ENCODE data around the gene MTMR3. TPM values are rescaled to one million over a fixed set of nuclear protein-coding genes. Genes with fewer than 3 reads are reported as not detected.

The MTMR3 gene
- total RNA-seq, 1 donor from 2014 or later: 81.3 TPM

DNA sequence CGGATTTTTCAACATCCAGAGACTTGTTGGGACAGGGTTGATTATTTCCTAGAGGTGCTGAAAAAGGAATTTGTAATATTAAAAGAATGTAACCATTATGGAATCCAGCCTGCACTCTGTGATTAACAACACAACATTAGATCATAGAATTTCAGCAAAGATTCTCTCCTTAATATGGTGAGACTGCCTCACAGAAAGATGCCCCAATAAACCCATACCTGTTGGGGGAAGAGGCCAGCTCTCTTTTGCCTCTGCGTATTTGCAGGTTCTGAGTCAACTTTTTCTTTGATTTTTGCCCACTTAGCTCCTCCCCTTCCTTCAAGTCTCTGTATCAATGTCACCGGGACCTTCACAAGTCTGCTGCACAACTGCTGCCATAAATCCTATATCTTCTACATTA, 12.4 kb upstream of the MTMR3 start:
- DNase-seq (ENCODE audit: low spot score): no peak

DNA sequence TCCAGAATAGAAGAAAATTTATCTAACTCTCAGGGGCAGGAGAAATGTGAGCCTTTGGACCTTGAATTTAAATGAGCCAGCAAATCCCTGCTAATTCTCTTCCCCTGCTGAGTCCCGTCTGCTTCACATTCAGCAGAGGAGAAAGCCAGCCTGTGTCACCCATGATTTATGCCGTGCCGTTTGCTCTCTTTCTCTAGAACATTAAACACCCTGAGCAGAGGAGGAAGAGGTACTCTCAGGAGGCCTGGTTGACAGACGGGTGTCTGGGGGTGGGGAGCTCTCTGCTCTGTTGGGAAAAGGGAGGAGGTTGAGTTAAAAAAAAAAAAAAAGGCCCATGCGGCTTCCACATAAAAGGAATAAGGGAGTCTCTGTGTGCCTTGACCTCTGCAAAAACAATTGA, 11.3 kb upstream of the MTMR3 start:
- DNase-seq (ENCODE audit: low spot score): peak; percentile 43

- peak; percentile 18 for DNase-seq (ENCODE audit: low spot score)
These were observed 10.7 kb upstream of the MTMR3 start for GRCh38 chr22:29872144-29872893.

DNA sequence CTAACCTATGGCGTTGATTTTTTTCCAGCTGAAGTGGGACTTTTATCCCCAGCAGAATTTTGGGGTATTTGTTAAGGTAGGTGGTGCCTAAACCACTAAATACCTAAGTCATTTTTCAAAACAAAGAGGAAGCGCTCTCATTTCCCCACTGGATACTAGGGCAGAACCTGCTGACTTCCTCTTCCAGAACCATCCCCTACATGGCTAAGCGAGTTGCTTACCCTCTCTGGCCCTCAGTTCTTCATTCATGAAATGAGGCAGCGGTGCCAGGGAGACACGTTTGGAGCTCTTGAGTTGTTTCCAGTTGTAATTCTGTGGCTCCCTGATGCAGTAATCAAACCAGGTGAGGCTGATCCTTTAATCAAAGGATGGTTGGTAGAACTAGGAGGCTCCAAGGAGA, 10.0 kb upstream of the MTMR3 start:
- DNase-seq (ENCODE audit: low spot score): peak; percentile 29

DNA sequence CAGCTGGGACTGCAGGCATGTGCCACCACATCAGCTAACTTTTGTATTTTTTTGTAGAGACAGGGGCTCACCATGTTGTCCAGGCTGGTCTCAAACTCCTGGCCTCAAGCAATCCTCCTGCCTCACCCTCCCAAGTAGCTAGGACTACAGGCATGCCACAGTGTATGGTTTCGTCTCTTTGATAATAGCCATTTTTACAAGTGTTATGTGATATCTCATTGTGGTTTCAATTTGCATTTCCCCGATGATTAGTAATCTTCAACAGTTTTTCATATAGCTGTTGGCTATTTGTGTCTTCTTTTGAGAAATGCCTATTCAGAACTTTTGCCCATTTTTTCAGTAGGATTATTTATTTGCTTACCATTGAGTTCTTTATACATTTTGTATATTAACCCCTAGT, 9.0 kb upstream of the MTMR3 start:
- DNase-seq (ENCODE audit: low spot score): no peak

GRCh38 chr22:29877620-29878019, 5.4 kb upstream of the MTMR3 start:
- no peak for DNase-seq (ENCODE audit: low spot score)

GRCh38 chr22:29879753-29880152, 3.2 kb upstream of the MTMR3 start:
- no peak for DNase-seq (ENCODE audit: low spot score)

DNA sequence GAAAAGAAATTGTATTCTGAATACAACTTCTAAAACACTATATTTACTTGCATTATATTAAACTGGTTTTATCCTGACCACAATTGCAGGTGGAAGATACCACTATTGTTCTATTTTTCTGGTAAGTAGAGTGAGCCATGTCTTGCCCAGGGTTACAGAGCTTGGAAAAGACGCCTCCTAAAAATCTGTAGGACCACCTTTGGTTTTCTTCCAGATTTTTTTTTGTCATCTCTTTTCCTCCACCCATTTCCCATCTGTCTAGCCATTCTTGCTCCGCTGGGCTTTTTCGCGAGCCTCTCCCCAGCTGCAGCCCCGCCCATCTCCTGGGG, 294 bp upstream of the MTMR3 start:
- no peak for DNase-seq (ENCODE audit: low spot score)

GRCh38 chr22:29883775-29884097, 762 bp downstream of the MTMR3 start:
- DNase-seq (ENCODE audit: low spot score): no peak

GRCh38 chr22:29885610-29886009, 2.6 kb downstream of the MTMR3 start:
- DNase-seq (ENCODE audit: low spot score): no peak

GRCh38 chr22:29886596-29886995, 3.6 kb downstream of the MTMR3 start:
- DNase-seq (ENCODE audit: low spot score): no peak

- DNase-seq (ENCODE audit: low spot score): no peak
These were observed 4.4 kb downstream of the MTMR3 start for GRCh38 chr22:29887358-29887757.

GRCh38 chr22:29890760-29891159, 7.8 kb downstream of the MTMR3 start:
- no peak for DNase-seq (ENCODE audit: low spot score)

DNA sequence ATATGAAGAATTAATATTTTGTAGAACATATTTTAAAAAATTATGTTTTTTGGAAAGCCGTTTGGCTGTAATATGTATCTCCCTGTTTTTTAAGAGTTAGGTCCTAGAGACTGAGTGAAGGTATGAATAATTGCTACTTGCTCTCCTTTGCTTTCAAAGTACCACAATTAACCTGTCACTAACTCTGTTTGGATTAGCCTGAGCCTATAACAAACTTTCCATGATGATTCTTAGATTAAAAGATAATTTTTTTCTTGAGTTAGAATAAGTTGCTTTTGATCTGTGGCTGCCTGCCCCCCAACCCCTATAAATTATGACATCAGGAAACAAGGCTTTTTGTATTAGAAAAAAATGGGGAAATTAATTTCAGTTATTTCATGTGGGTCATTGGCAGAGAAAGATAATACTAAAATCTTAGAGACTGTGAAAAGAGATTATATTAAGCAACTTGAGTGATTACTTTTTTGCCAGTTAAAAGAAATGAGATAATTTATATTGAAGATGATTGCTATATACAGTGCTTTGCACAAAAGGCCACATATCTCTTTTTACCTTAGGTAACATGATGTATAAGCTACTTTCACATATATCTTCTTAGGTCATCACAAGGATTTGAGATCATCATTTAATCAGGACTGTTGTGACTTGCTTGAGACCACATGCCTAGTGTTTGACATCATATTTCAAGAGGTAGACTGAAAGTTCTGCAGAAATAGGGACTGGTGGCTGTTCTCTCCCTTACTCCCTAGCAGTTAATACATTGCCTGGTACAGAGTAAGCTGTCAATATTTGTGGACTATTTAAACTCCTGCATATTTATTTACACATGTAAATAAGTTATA, 9.6 kb downstream of the MTMR3 start:
- no peak for DNase-seq (ENCODE audit: low spot score)

DNA sequence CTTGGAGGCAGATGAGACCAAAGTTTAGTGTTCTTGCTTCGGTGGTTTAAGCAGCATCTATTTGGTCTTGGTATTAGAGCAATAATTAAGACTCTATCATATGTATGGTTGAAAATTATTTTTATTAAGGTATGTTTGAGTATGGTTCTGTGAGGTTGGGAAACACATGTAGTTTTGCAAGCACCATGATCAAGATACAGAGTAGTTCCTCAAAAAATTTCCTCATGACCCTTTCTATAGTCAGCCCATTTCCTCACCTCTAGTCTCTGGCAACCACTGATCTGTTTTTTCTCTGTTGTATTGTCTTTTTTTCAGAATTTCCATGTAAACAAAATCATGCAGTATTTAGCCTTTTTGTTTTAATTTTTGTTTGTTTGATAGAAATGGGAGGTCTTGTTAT, 18.4 kb downstream of the MTMR3 start:
- no peak for DNase-seq (ENCODE audit: low spot score)

DNA sequence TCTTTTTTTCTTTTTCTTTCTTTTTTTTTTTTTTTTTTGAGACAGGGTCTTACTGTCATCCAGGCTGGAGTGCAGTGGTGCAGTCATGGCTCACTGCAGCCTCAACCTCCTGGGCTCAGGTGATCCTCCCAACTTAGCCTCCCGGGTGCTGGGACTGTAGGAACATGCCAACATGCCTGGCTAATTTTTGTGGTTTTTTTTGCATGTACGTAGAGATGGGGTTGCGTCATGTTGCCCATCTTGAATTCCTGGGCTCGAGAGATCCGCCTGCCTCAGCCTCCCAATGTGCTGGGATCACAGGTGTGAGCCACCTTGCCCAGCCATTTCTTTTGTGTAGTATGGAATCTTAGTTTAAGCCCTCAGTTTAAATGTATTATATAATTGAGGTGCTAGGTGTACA, 20.4 kb downstream of the MTMR3 start:
- no peak for DNase-seq (ENCODE audit: low spot score)

GRCh38 chr22:29904020-29904419, 21.0 kb downstream of the MTMR3 start:
- DNase-seq (ENCODE audit: low spot score): no peak

- peak; percentile 83 for DNase-seq (ENCODE audit: low spot score)
These were observed 25.0 kb downstream of the MTMR3 start for GRCh38 chr22:29907753-29908515.

- DNase-seq (ENCODE audit: low spot score): no peak
These were observed 29.2 kb downstream of the MTMR3 start for GRCh38 chr22:29912141-29912540.

- DNase-seq (ENCODE audit: low spot score): no peak
These were observed 29.8 kb downstream of the MTMR3 start for GRCh38 chr22:29912605-29913398.

- no peak for DNase-seq (ENCODE audit: low spot score)
These were observed 31.2 kb downstream of the MTMR3 start for GRCh38 chr22:29914165-29914564.

DNA sequence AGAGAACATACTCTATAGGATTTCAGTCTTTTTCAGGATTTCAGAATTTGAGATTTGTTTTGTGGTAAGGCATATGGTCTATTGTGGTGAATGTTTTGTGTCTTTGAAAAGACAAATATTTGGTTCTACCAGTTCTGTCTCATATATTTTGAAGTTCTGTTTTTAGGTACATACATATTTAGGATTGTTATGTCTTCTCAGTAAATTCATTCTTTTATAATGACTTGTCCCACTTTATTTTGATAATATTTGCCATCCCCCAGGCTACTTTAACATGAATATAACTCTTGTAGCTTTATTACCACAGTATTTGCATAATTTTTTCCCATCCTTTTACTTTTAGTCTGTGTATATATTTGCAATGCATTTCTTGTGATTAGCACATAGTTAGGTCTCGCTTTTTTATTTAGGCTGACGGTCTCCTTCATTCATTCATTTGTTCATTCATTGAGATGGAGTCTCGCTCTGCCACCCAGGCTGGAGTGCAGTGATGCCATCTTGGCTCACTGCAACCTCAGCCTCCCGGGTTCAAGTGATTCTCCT, 32.1 kb downstream of the MTMR3 start:
- no peak for DNase-seq (ENCODE audit: low spot score)
